ENCODE results near the gene BCAS3.

Gene BCAS3

DNA sequence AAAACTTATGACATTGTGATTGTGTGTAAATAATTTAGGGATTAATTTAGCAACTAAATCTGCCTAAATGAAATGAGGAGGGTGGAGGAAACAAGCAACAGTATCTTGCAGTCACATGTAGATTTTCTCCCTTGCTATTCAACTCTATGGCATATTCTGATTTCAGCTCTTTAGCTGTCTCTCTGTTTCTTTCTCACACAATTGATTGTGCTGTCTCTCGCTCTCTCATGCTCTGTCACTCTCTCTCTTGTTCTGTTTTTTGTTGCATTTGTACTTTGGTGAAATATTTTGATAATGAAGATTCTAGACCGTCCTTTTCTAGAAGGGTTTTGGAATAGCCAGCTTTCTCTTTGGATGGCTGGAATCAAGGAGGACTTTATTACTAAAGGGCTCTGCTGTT is 70.6 kb downstream of the BCAS3 start:
- no peak overlapping the region for H3K4me3 ChIP-seq (ENCODE audit: low read depth, low read length, poor library complexity, severe bottlenecking)
- H2AFZ ChIP-seq (ENCODE audit: low read length), result no peak overlapping the region
- no peaks in the 10 kb centered on the region for H4K20me1 ChIP-seq (ENCODE audit: insufficient read depth, low read length)
- H3K36me3 ChIP-seq (ENCODE audit: insufficient read depth, low read length), result no peaks in the 10 kb centered on the region
- no peak for TF ChIP-seq CTCF (IDR thresholded peaks at IDR 0.05; ENCODE audit: low read length)
- no peak for TF ChIP-seq EZH2 (IDR thresholded peaks at IDR 0.05; ENCODE audit: borderline replicate concordance, low read length)
- no peaks in the 10 kb centered on the region for H3F3A ChIP-seq (ENCODE audit: insufficient read depth, low read length)
- no peaks in the 10 kb centered on the region for H3K9me3 ChIP-seq (ENCODE audit: low read length)
- H3K79me2 ChIP-seq (ENCODE audit: insufficient read depth, low read length), result no peaks in the 10 kb centered on the region
- no peak overlapping the region for H3K27ac ChIP-seq (ENCODE audit: low read depth, low read length, poor library complexity, severe bottlenecking)
- H3K4me2 ChIP-seq (ENCODE audit: low read length), result no peak overlapping the region
- no peaks in the 10 kb centered on the region for H3K9me2 ChIP-seq (ENCODE audit: low read depth, low read length)
- H3K9ac ChIP-seq (ENCODE audit: low read length), result no peak overlapping the region
- peaks cover 41% of the 10 kb centered on the region for H3K4me1 ChIP-seq (ENCODE audit: insufficient read depth, low read length, severe bottlenecking)
- no peaks in the 10 kb centered on the region for H3K27me3 ChIP-seq (ENCODE audit: insufficient read depth, low read length)

GRCh38 chr17:60749050-60749449 is 71.4 kb downstream of the BCAS3 start:
- no peaks in the 10 kb centered on the region for H3K79me2 ChIP-seq (ENCODE audit: insufficient read depth, low read length)
- peaks cover 32% of the 10 kb centered on the region for H3K4me1 ChIP-seq (ENCODE audit: insufficient read depth, low read length, severe bottlenecking)
- no peak overlapping the region for H2AFZ ChIP-seq (ENCODE audit: low read length)
- no peaks in the 10 kb centered on the region for H3F3A ChIP-seq (ENCODE audit: insufficient read depth, low read length)
- H3K4me3 ChIP-seq (ENCODE audit: low read depth, low read length, poor library complexity, severe bottlenecking), result no peak overlapping the region
- H3K27ac ChIP-seq (ENCODE audit: low read depth, low read length, poor library complexity, severe bottlenecking), result no peak overlapping the region
- no peaks in the 10 kb centered on the region for H3K27me3 ChIP-seq (ENCODE audit: insufficient read depth, low read length)
- no peaks in the 10 kb centered on the region for H3K36me3 ChIP-seq (ENCODE audit: insufficient read depth, low read length)
- H3K9me2 ChIP-seq (ENCODE audit: low read depth, low read length), result no peaks in the 10 kb centered on the region
- TF ChIP-seq EZH2 (IDR thresholded peaks at IDR 0.05; ENCODE audit: borderline replicate concordance, low read length) (no peak), CTCF (IDR thresholded peaks at IDR 0.05; ENCODE audit: low read length) (no peak)
- H3K4me2 ChIP-seq (ENCODE audit: low read length), result no peak overlapping the region
- no peaks in the 10 kb centered on the region for H3K9me3 ChIP-seq (ENCODE audit: low read length)
- H3K9ac ChIP-seq (ENCODE audit: low read length), result no peak overlapping the region
- no peaks in the 10 kb centered on the region for H4K20me1 ChIP-seq (ENCODE audit: insufficient read depth, low read length)

GRCh38 chr17:60749708-60750107 is 72.1 kb downstream of the BCAS3 start:
- no peak overlapping the region for H2AFZ ChIP-seq (ENCODE audit: low read length)
- H3K4me2 ChIP-seq (ENCODE audit: low read length), result no peak overlapping the region
- no peaks in the 10 kb centered on the region for H3K27me3 ChIP-seq (ENCODE audit: insufficient read depth, low read length)
- no peaks in the 10 kb centered on the region for H3K9me2 ChIP-seq (ENCODE audit: low read depth, low read length)
- no peaks in the 10 kb centered on the region for H3K9me3 ChIP-seq (ENCODE audit: low read length)
- H3K79me2 ChIP-seq (ENCODE audit: insufficient read depth, low read length), result no peaks in the 10 kb centered on the region
- H3K4me3 ChIP-seq (ENCODE audit: low read depth, low read length, poor library complexity, severe bottlenecking), result no peak overlapping the region
- no peak overlapping the region for H3K9ac ChIP-seq (ENCODE audit: low read length)
- peaks cover 26% of the 10 kb centered on the region for H3K4me1 ChIP-seq (ENCODE audit: insufficient read depth, low read length, severe bottlenecking)
- H3K36me3 ChIP-seq (ENCODE audit: insufficient read depth, low read length), result no peaks in the 10 kb centered on the region
- no peak overlapping the region for H3K27ac ChIP-seq (ENCODE audit: low read depth, low read length, poor library complexity, severe bottlenecking)
- H3F3A ChIP-seq (ENCODE audit: insufficient read depth, low read length), result no peaks in the 10 kb centered on the region
- H4K20me1 ChIP-seq (ENCODE audit: insufficient read depth, low read length), result no peaks in the 10 kb centered on the region
- no peak for TF ChIP-seq EZH2 (IDR thresholded peaks at IDR 0.05; ENCODE audit: borderline replicate concordance, low read length)
- no peak for TF ChIP-seq CTCF (IDR thresholded peaks at IDR 0.05; ENCODE audit: low read length)

Measured in OCI-LY1 (cell line).